Posterior cingulate gyrus (tissue), 11 donors: ENCODE measurements around the gene PLEKHM2.
A peak's percentile ranks its signal among the peaks of the same experiment; 100 is the strongest.
"Not testable (repeated sequence)": the region's sequence is repeated elsewhere in the genome, so short reads cannot be mapped to it uniquely, and the experiment has no call there.

Experiments
- DNase-seq, 10 donors: peaks; one replicate each; pipeline versions ENCODE4 v3.0.0 to v3.0.0-alpha.2; 2020 to 2021; ENCODE audit warnings: mixed read lengths in 3 of 10
- intact Hi-C: fragments of 100-400 bp; cut with DNase I; formaldehyde crosslinking; loops from one replicate; pipeline ENCODE4 v1.15.1; 2023

Gene PLEKHM2

GRCh38 chr1:15684042-15684461 is at the start of gene PLEKHM2:
TSS of gene PLEKHM2 (plus strand) at chr1:15684320. CDS start at chr1:15684559, 239 bp downstream.
- intact Hi-C loops: loop anchor here (10.0 kb wide), 1 partner anchor 69 kb away; the partner anchor contains the start of gene DDI2
- peak in 5 of 10 donors; percentile 42 to 90 (median 81) for DNase-seq

- DNase-seq: no peak
- intact Hi-C loops: no loop called here
Measured at GRCh38 chr1:15636436-15636835, 47.7 kb upstream of the PLEKHM2 start.

GRCh38 chr1:15637826-15638225 is 46.3 kb upstream of the PLEKHM2 start:
- DNase-seq: no peak
- intact Hi-C loops: no loop called here

GRCh38 chr1:15639262-15639661 is 44.9 kb upstream of the PLEKHM2 start:
- intact Hi-C loops: no loop called here
- DNase-seq: no peak

- DNase-seq: no peak
- intact Hi-C loops: no loop called here
Measured at GRCh38 chr1:15639931-15640330, 44.2 kb upstream of the PLEKHM2 start.

- intact Hi-C loops: no loop called here
- DNase-seq: no peak
Measured at GRCh38 chr1:15640667-15641066, 43.5 kb upstream of the PLEKHM2 start.

GRCh38 chr1:15649937-15650336 is 34.2 kb upstream of the PLEKHM2 start:
- no peak for DNase-seq
- intact Hi-C loops: no loop called here

GRCh38 chr1:15650433-15650832 is 33.7 kb upstream of the PLEKHM2 start:
- DNase-seq: no peak
- intact Hi-C loops: no loop called here

GRCh38 chr1:15652130-15652529 is 32.0 kb upstream of the PLEKHM2 start:
- DNase-seq, intact Hi-C loops: not testable (repeated sequence)

- DNase-seq: no peak
- intact Hi-C loops: no loop called here
Measured at GRCh38 chr1:15654091-15654690, 29.9 kb upstream of the PLEKHM2 start.

- no peak for DNase-seq
- intact Hi-C loops: no loop called here
Measured at GRCh38 chr1:15656464-15656863, 27.7 kb upstream of the PLEKHM2 start.

- intact Hi-C loops: no loop called here
- no peak for DNase-seq
Measured at GRCh38 chr1:15657021-15657420, 27.1 kb upstream of the PLEKHM2 start.

GRCh38 chr1:15660151-15660550 is 24.0 kb upstream of the PLEKHM2 start:
- no peak for DNase-seq
- intact Hi-C loops: no loop called here

GRCh38 chr1:15662477-15662876 is 21.6 kb upstream of the PLEKHM2 start:
- intact Hi-C loops: no loop called here

GRCh38 chr1:15663925-15664324 is 20.2 kb upstream of the PLEKHM2 start:
- DNase-seq: no peak
- intact Hi-C loops: no loop called here

More at GRCh38 chr1:15662477-15662876, 21.6 kb upstream of the PLEKHM2 start:
- no peak for DNase-seq

- DNase-seq: peak in 8 of 10 donors; percentile 28 to 92 (median 64)
- intact Hi-C loops: no loop called here
Measured at GRCh38 chr1:15667362-15667761, 16.8 kb upstream of the PLEKHM2 start.

GRCh38 chr1:15668089-15668754 is 15.9 kb upstream of the PLEKHM2 start:
- DNase-seq: no peak
- intact Hi-C loops: no loop called here

GRCh38 chr1:15669074-15669473 is 15.0 kb upstream of the PLEKHM2 start:
- no peak for DNase-seq
- intact Hi-C loops: no loop called here

- intact Hi-C loops: no loop called here
- no peak for DNase-seq
Measured at GRCh38 chr1:15669864-15670263, 14.3 kb upstream of the PLEKHM2 start.

GRCh38 chr1:15671430-15671829 is 12.7 kb upstream of the PLEKHM2 start:
- no peak for DNase-seq
- intact Hi-C loops: no loop called here

- DNase-seq: no peak
- intact Hi-C loops: no loop called here
Measured at GRCh38 chr1:15674386-15675159, 9.5 kb upstream of the PLEKHM2 start.
